22Rv1 (cell line): Measurements from ENCODE around the gene ARHGAP18.

Source experiments
- CTCF ChIP-seq: fragments of 450-650 bp; IDR thresholded peaks from 2 replicates; pipeline ENCODE4 v1.5.1; 2017; ENCODE audit warnings: mild to moderate bottlenecking
- ZFX ChIP-seq: fragments of 450-650 bp; IDR thresholded peaks from 2 replicates; pipeline ENCODE4 v1.6.1; 2017; ENCODE audit warnings: antibody characterized with exemption, borderline replicate concordance

GRCh38 chr6:129578315-129578714 lies 131.7 kb downstream of the ARHGAP18 start:
- TF ChIP-seq CTCF = no peak
- no peak for TF ChIP-seq ZFX
